ENCODE data around the gene NUDT16L1. TPM values are rescaled to one million over a fixed set of nuclear protein-coding genes. Genes with fewer than 3 reads are reported as not detected.

NUDT16L1 gene
- polyA plus RNA-seq, 3 donors = 33.1 to 42.0 (median 38.4) TPM

DNA sequence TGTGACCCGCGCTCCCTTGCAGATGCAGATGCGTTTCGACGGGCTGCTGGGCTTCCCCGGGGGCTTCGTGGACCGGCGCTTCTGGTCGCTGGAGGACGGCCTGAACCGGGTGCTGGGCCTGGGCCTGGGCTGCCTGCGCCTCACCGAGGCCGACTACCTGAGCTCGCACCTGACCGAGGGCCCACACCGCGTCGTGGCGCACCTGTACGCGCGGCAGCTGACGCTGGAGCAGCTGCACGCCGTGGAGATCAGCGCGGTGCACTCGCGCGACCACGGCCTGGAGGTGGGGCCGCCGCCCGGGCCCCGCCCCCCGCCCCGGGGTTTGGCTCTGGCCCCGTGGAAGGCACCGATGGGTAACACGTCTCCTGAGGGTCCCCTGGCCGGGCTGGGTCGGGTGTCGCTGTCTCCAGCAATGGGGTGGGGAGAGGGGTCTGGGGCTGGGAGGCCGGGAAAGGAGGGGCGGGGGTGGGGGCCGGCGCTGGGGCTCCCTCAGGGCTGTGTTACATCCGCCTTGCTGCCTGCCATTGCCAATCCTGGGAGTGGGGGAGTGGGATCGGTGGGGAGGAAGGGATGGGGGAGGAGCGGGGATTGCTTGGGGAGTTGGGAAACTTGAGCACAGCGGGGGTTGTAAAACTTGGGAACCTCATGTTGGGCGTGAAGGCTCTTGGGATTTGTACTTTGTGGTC lies 737 bp downstream of the NUDT16L1 start:
- DNase-seq (ENCODE audit: low read depth in 3 of 3, low spot score in 2 of 3) = peak in 1 of 3 donors; percentile 57

DNA sequence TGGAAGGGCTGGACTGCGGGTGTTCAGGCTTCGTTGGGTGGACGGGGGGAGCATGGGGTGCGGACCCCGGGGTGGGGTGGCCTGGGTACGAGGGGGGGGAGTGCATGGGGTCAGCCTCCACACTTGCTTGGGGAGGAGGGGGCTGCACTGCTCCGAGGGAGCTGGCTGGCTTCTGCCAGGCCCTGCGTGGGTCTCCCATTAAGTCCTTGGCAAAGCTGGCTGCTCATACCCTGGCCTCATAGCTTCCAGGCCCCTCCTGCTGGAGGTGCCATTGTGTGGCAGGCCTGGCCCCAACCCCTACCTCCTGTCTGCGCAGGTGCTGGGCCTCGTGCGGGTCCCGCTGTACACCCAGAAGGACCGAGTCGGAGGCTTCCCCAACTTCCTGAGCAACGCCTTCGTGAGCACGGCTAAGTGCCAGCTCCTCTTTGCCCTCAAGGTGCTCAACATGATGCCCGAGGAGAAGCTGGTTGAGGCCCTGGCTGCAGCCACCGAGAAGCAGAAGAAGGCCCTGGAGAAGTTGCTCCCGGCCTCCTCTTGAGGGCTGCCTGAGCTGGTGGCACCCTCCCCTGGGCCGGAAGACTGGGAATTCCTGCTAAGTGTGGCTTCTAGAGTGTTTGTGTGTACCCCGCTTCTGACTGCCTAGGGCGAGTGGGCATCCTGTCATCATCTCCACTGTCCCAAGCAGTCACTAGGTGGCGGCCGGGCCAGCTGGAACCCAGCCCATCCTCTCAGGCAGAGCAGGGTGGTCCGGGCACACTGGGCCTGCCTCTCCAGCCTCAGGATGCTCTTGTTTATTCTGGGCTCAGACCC lies 1.5 kb downstream of the NUDT16L1 start:
- DNase-seq (ENCODE audit: low read depth in 3 of 3, low spot score in 2 of 3) = no peak

DNA sequence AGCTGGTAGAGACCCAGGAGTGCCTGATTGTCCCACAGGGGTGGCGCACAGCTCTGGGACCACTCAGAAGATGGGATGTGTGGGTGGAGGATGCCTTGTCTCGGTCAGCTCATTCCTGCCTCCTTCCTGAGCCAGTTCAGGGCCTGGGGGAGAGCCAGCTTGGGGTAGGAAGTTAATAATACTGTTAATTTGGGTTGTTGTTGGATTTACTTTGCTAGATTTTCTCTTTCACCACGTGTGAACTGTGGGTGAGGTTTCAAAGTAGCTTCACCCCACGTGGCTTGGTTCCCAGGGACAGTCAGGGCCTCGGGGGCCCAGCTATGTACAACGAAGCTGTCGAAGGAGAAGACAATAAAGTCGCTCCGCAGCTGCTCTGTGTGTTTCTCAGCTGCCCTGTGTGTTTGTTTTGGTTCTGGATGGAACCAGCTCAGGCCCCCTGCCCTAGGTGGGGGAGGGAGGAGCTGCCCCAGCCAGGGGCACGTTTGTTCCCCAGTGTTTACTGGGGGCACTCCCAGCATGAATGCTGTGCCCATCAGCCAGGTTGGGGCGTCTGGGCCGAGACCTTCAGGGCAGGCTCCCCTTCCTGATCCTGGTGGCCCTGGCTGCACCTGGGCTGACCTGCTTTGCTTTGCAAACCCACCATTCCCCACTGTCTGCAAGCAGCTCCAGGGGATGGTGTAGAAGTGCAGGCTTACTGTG lies 2.3 kb downstream of the NUDT16L1 start:
- DNase-seq (ENCODE audit: low read depth in 3 of 3, low spot score in 2 of 3) = no peak

DNA sequence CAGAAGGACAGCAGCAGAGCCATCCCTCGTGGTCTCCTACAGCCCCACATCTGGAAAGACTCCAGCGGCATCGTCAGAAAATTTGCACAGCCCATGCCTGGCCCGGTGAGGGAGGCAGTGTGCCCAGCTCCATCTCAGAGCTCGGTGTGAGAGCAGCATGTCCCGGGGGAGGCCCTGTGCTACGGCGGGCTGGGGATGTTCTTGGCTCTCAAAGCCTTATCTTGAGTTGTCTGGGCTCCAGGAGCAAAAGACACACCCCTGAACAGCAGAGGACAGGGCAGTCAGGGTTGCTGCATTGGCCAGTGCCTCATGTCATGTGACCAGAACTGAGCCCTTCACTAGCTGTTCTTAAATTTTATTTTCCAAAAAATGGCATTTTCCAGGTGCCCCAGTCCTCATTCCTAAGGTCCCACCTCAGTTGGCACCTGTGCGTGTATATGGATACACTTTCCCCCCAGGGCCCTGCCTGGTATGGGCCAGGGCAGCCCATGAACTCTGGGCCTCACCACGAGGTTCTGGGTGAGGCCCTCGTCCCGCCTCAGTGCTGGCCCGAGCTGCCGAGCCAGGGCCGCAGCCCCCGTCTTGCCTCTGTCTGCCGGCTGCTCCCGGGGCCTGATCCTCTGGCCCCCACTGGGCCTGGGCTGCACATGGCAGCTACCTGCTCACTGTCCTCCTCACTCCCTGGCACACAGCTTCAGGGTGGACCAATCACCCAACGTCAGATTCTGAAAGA lies 3.0 kb downstream of the NUDT16L1 start:
- DNase-seq (ENCODE audit: low read depth in 3 of 3, low spot score in 2 of 3) = no peak

DNA sequence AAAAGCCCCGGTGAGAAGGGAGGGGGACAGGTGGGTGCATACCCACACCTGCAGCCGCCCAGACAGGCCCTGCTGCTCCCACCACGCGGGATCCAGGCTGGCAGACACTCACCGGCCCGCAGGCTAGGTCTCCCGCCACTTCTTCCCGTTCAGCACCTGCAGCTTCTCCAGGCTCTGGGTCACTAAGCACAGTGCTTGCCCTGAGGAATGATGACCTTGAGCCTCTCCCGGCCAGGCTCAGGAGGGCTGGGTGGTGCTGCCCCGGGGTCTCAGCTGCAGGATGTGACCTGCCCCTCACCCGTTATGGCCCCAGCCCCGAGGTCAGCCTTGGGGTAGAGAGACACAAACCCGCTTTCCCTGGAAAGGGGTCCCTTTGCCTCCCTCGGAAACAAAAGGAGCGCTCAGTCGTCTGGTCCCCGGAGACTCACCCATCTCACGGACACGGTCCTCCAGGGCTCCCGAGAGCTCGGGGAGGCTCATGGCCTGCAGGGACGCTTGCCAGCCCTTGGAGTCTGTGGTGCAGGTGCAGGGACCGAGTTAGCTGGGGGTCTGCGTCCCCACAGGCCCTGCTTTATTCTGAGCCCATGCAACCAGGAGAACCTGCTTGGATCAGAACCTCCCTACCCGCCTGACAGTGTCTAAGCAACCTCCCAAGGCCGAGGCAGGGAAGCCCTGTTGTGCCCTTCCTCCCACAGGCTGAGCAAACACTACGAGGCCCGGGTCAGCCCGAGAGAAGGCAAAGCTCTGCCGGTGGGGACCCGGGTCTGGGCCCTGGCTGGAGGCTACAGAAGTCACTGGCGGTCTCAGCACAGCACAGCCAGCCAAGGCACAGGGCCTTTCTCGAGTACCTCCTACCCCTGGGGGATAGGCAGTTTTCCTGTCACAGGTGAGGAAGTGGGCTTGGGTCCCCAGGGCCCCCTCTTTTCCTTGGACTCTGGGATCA lies 3.8 kb downstream of the NUDT16L1 start:
- DNase-seq (ENCODE audit: low read depth in 3 of 3, low spot score in 2 of 3) = no peak

DNA sequence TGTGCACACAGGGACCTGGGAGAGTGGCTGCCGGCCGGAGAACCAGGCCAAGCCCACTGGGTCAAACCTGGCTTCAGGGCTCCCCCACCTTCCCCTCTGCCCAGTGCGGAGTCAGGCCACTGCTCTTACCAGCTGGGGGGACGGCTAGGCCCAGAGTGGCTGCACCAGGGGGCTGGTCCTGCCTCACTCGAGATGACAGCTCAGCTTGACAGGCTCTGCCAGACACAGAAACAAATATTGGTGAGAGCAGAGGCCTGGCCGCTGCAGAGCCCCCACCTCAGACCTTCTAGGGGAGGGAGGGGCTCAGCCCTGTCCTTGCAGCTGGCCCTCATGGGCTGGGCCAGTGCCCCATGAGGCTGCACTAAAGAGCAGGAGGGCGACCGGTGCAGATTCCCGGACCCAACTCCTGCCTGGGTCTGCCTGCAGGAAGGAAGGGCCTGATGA lies 4.5 kb downstream of the NUDT16L1 start:
- DNase-seq (ENCODE audit: low read depth in 3 of 3, low spot score in 2 of 3) = no peak

DNA sequence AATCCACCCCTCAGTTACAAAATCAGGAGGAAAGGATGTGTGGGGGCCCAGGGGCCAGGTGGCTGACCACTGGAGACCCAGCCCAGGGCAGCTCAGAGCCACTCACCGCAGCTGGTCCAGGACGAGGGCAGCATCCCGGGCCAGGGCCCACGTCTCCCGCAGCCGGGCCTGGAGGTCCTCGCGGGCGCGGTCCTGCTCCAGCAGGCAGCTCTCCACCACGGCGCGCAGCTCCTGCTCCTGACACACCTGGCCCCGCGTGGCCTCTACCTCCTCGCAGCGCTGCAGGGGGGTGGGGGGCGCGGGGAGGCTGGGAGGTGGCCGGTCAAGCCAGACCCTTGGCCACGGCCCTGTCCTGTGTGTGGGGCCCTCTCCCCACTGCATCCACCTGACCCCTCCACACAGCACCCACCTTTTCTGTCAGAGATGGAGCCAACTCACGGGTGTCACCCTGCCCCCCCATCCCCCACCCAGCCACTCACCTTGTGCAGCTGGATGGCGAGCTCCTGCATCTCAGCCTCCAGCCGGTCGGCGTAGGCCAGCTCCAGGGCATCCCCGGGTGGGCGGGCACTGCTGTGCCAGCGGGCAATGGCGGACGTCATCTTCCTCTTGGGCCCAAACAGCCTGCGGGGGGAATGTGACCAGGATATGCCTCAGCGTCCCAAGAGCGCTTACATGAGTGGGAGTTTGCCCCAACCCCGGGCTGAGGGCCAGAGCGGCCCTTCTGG lies 5.1 kb downstream of the NUDT16L1 start:
- no peak for DNase-seq (ENCODE audit: low read depth in 3 of 3, low spot score in 2 of 3)

DNA sequence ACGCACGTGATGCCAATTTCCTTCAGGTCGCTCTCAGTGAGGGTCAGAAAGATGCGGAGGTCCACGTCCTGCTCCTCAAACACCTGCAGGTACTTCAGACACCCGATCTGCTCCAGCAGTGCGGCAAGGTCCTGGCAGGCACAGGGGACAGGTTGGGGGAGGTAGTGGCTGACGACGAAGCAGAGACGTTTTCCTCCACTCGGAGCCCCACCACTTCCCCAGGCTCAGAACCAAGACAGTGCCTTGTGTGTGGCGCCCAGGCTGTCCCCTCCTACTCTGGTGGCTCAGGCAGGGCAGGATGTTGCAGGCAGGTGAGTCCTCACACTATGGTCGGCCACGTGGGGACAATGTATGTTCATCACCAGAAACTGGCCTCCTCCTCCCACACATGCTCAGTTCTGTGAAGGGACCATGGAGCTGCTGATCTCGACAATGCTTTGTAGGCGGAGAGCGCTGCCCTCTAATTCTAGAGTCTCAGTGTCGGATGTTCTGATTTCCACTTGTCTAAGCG lies 5.7 kb downstream of the NUDT16L1 start:
- no peak for DNase-seq (ENCODE audit: low read depth in 3 of 3, low spot score in 2 of 3)

DNA sequence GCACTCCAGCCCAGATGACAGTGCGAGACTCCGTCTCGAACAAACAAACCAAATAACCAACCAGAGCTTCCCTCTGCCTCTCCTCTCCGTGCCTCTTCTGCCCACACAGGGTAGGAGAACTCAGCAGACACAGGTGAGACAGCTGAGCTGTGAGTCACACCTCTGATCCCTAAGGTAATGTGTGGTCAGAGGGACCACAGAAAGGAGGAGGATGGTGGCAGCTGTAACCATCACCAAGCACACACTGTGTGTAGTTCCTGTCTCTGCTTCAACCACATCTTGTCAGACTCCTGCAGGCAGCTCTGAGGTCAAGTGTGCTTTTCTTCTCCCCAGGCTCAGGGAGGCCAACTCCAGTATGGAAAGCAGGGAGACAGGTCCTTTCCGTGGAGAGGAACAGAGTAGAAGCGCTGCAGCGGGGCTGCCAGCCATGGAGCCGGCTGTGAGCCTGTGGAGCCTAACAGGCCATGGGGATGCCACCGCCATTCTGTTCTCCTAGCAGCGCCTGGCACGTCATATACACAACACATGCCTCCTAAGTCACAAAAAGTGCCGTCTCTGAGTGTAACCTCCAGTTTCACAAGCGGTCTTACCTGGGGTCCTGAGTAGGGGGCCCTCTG lies 7.1 kb downstream of the NUDT16L1 start:
- DNase-seq (ENCODE audit: low read depth in 3 of 3, low spot score in 2 of 3) = no peak

DNA sequence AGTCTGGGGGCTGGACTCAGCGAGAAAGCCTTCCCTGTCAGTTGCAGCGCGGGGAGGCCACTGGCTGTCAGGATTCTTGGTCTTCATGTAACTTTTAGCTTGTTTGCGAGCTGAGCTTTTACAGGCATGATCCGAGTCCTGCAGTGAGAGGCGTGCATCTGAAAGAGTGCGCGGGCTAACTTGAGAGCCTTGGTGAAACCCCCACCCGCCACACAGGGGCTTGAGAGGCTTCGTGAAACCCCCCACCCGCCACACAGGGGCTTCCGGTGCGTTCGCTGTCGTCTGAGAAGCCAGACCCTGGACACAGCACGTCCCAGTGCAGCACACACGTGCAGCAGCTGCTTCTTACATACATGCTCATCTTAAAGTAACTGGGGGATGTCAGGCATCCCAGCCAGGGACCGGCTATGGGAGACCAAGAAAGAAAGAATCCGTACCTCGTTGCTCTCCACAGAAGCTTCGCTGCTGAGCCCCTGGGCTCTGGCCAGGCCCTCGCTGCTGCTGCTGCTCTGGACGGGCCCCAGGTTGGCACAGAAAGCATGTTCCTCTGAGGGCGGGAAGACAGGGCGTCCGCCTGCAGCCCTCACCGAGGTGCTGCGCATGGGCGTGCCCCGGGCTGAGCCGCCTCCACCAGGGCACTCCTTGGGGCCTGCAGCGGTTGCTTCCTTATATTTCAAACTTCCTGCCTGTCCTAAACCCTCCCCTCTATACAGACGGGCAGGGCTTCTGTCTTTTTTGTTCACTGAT lies 7.8 kb downstream of the NUDT16L1 start:
- DNase-seq (ENCODE audit: low read depth in 3 of 3, low spot score in 2 of 3) = no peak

DNA sequence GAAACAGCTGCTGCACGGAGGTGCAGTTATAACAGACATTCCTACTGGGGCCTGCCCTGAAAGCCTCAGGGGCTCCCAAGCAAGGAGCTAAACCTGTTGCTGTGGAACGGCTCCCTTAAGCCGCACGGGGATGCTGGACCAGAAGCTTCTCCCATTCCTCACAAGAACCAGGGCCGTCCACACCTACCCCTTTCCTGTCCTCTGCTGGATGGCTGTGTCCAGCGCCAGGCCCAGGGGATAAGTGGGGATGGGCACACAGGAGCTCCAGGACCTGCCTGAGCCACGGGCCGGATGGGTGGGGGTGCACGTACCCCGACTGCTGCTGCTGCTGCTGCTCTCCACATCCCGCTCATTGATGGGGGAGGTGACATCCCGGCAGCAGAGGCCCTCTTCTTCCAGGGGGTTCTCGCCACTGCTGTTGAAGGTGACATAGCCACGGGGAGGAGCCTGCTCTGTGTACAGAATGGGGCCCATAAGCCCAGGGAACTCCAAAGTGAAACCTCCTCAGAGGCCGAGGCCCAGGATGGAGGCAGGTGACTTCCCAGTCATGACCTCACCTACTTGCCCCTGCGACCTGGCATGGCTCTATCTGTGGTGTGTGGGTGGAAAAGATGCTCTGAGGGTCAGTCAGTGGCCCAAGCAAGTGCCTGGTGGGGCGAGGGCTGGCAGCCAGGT lies 8.6 kb downstream of the NUDT16L1 start:
- no peak for DNase-seq (ENCODE audit: low read depth in 3 of 3, low spot score in 2 of 3)

DNA sequence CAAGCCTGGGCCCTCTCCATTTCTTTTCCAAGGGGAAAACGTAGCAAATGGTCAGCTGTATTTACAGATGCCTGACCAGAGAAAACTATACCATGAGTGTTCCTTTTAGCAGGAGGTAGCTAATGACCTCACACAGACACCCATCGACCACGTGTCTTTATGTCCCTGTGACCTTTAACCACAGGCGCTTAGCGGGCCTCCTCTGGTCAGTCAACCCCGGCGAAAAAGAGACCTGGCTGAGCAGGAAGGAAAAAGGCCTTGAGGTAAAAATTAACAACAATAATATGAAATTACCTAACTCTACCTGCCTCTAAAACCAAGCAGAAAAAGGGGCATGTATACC lies 9.1 kb downstream of the NUDT16L1 start:
- no peak for DNase-seq (ENCODE audit: low read depth in 3 of 3, low spot score in 2 of 3)

DNA sequence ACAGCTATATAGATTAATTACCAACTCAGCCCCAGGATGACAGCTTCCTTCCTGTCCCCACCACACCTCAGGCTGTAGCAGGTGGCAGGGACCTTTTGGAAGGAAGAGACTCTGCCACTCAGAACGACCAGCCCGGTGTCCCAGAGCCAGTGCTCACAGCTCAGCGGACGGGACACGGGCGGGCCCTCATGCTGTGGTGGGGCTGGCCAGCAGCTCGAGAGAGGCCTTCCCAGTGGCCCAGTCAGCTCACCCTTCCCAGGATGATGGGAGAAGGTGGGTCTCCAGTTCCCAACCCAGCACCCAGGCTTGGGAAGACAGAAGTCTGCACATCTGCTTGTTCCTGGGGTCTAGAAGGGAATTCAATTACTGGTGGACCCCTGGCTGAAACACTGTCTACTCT lies 10.5 kb downstream of the NUDT16L1 start:
- no peak for DNase-seq (ENCODE audit: low read depth in 3 of 3, low spot score in 2 of 3)

DNA sequence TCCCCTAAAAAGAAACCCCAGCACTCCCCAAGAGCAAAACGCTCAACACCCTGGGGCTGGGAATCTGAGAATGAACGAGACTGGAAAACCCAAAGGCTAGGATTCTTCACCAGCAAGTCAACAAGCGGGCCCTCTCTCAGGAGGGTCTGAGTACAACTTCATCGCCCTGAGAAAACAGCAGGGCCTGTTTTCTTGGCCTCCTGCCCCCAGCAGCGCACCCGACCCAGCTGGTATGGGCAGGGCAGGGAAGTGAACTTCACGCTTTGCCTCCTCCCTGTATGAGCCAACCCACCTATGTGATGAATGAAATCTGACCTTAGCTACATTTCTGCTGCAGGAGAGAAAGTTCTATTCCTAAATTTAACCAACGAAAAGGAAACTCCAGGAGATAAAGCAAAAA lies 11.1 kb downstream of the NUDT16L1 start:
- DNase-seq (ENCODE audit: low read depth in 3 of 3, low spot score in 2 of 3) = no peak

DNA sequence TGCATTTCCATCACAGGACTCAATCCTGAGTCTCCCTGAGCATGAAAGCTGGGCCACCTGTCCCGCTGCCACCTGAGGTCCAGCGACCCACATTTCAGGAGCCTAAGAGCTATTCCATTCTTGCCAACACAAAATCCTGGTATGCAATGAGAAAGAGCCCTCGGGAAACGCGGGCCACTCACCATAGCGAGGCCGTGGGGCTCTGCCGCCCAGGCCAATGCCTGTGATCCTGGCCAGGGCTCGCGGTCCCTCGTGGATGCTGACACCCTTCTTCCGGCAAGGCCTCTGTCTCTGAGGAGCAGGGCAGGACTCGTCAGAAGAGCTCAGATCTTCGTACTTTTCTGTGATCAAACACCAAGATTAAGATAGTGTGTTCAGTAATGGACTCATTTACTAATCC lies 11.6 kb downstream of the NUDT16L1 start:
- no peak for DNase-seq (ENCODE audit: low read depth in 3 of 3, low spot score in 2 of 3)

DNA sequence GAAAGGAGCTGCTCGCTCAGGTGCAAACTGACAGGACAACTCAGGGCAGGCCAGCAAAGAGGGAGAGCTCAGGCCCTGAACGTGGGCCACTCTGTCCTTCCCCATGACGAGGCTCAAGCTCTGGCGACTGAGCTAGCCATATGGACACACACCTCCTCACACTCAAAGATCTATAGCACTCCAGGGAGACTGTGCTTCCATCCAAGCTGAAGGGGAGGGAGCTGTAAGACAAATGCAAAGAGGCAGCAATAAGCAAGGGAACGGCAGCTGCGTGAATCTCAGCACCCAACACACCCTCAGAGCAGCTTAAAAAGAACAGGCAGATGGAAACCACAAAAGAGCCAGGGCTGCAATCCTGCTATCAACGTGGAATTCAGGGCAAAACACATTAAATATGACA lies 13.5 kb downstream of the NUDT16L1 start:
- DNase-seq (ENCODE audit: low read depth in 3 of 3, low spot score in 2 of 3) = no peak

DNA sequence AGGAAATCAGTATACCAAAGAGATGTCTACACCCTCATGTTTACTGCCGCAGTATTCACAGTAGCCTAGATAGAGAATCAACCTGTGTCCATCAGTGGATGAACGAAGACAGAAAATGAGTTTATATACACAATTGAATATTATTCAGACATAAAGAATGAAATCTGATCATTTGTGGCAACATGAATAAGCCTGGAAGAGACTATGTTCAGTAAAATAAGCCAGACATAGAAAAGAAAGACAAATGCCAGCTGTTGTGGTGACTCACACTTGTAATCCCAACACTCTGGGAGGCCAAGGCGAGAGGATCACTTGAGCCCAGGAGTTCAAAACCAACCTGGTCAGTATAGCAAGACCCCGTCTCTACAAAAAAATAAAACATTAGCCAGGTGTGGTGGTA lies 16.1 kb downstream of the NUDT16L1 start:
- no peak for DNase-seq (ENCODE audit: low read depth in 3 of 3, low spot score in 2 of 3)

Data from right renal cortex interstitium (tissue), 3 donors.